GM12878 (cell line): ENCODE data around the gene GPR61. TPM values are rescaled to one million over a fixed set of nuclear protein-coding genes. Genes with fewer than 3 reads are reported as not detected.

Experiments used
- ATAC-seq: fragments of 200-7000 bp; cut with Tn5 transposase; 3 replicates; pipeline ENCODE4 v1.9.1; 2020; ENCODE audit warnings: mild to moderate bottlenecking, moderate library complexity
- BruUV-seq: library from RNA; stranded (reverse); fragments of 400-500 nt; replicated peaks from 2 replicates; lab custom pipeline; 2021; lab: Mats Ljungman, UMichigan
- CTCF ChIA-PET: fragments of 300-600 bp; sonication (Branson Sonifier 250); formaldehyde crosslinking; extraction: SDS; loops from one replicate; lab custom pipeline; 2021; ENCODE audit warnings: inconsistent platforms; lab: Yijun Ruan, JAX
- POLR2A ChIA-PET: fragments of 350-600 bp; formaldehyde crosslinking; extraction: SDS; loops from one replicate; lab custom pipeline; 2021; ENCODE audit warnings: inconsistent platforms; lab: Charles Lee
- RAD21 ChIA-PET: fragments of 300-600 bp; sonication (Branson Sonifier 250); formaldehyde crosslinking; loops from one replicate; lab custom pipeline; 2023; ENCODE audit warnings: antibody characterized with exemption; ENCODE audit not compliant: unreplicated experiment; lab: Charles Lee
- SMC1A ChIA-PET: fragments of 300-600 bp; sonication (Branson Sonifier 250); formaldehyde crosslinking; loops from one replicate; lab custom pipeline; 2023; ENCODE audit not compliant: unreplicated experiment, uncharacterized antibody; lab: Charles Lee
- DNase-seq: peaks from one replicate; pipeline ENCODE4 v3.0.0-alpha.2; 2011; ENCODE audit warnings: low read depth, low spot score
- FAIRE-seq: peaks from 3 replicates; lab custom pipeline; 2011; peaks lifted over from hg19 to GRCh38; lab: Jason Lieb, UNC
- H2AFZ ChIP-seq: 2 replicates; pipeline ENCODE4 v1.6.0; 2011; ENCODE audit warnings: low read depth, low read length, control low read depth; ENCODE audit not compliant: control insufficient read depth
- H3K27ac ChIP-seq: 2 replicates; pipeline ENCODE4 v1.5.1; 2011; ENCODE audit warnings: control low read depth; ENCODE audit not compliant: control insufficient read depth, insufficient read depth
- H3K27me3 ChIP-seq, 2 experiments: replicated peaks in 1 of 2; 2 replicates each; pipeline versions ENCODE4 v1.6.0 to v1.6.1; 2011; ENCODE audit warnings: low read length in 1 of 2; ENCODE audit not compliant: control insufficient read depth in 2 of 2, insufficient read depth in 2 of 2
- H3K36me3 ChIP-seq, 2 experiments: 2 replicates each; pipeline ENCODE4 v1.5.1; 2011; ENCODE audit warnings: low read length in 1 of 2; ENCODE audit not compliant: control insufficient read depth in 2 of 2, insufficient read depth in 2 of 2
- H3K4me1 ChIP-seq: 2 replicates; pipeline ENCODE4 v1.6.1; 2011; ENCODE audit warnings: mild to moderate bottlenecking, low read length, moderate library complexity, mixed read lengths; ENCODE audit not compliant: control insufficient read depth, insufficient read depth
- H3K4me2 ChIP-seq: 2 replicates; pipeline ENCODE4 v1.6.0; 2011; ENCODE audit warnings: control low read depth; ENCODE audit not compliant: control insufficient read depth, insufficient read depth
- H3K4me3 ChIP-seq: fragments of 200-600 bp; sonication (generic); 2 replicates; pipeline ENCODE4 v1.5.1; 2016
- H3K79me2 ChIP-seq: 2 replicates; pipeline ENCODE4 v1.6.0; 2011; ENCODE audit warnings: low read length; ENCODE audit not compliant: control insufficient read depth, insufficient read depth
- H3K9ac ChIP-seq: 2 replicates; pipeline ENCODE4 v1.8.0; 2011; ENCODE audit warnings: low read length, control low read depth, mixed read lengths; ENCODE audit not compliant: control insufficient read depth, insufficient read depth
- H3K9me3 ChIP-seq: replicated peaks from 3 replicates; pipeline ENCODE4 v1.5.1; 2011; ENCODE audit warnings: mild to moderate bottlenecking, low read length; ENCODE audit not compliant: control insufficient read depth, insufficient read depth
- H4K20me1 ChIP-seq: 2 replicates; pipeline ENCODE4 v1.6.0; 2011; ENCODE audit not compliant: control insufficient read depth, insufficient read depth
- CREM ChIP-seq: IDR thresholded peaks from 2 replicates; pipeline ENCODE4 v1.6.1; 2014; ENCODE audit warnings: antibody characterized with exemption, low read depth
- EP300 ChIP-seq, 2 experiments: fragments of 150-350 bp in 1 of 2; IDR thresholded peaks; 2 replicates each; pipeline ENCODE4 v1.6.1; 2011 to 2012; ENCODE audit warnings: low read depth in 2 of 2, low read length in 2 of 2, borderline replicate concordance in 1 of 2, improper control_type of control experiment in 1 of 2, inconsistent platforms in 1 of 2; ENCODE audit not compliant: control insufficient read depth in 1 of 2
- KLF5 ChIP-seq: fragments of 450-650 bp; IDR thresholded peaks from 2 replicates; pipeline ENCODE4 v1.6.1; 2014; ENCODE audit warnings: mild to moderate bottlenecking; ENCODE audit not compliant: partially characterized antibody
- MEF2B ChIP-seq: fragments of 450-650 bp; IDR thresholded peaks from 2 replicates; pipeline ENCODE4 v1.6.1; 2018; ENCODE audit warnings: mild to moderate bottlenecking, moderate library complexity; ENCODE audit not compliant: partially characterized antibody, poor library complexity, severe bottlenecking
- MXI1 ChIP-seq: fragments of 150-350 bp; IDR thresholded peaks from 2 replicates; pipeline ENCODE4 v1.6.1; 2011; ENCODE audit warnings: low read depth, mild to moderate bottlenecking, inconsistent platforms, low read length, improper control_type of control experiment
- PAX8 ChIP-seq: fragments of 450-650 bp; IDR thresholded peaks from 2 replicates; pipeline ENCODE4 v1.6.1; 2017; ENCODE audit warnings: mild to moderate bottlenecking, moderate library complexity
- SPI1 ChIP-seq: IDR thresholded peaks from 2 replicates; pipeline ENCODE4 v1.6.1; 2011; ENCODE audit warnings: low read depth, mild to moderate bottlenecking, low read length, moderate library complexity, borderline replicate concordance; ENCODE audit not compliant: insufficient read depth
- SUZ12 ChIP-seq: fragments of 200-600 bp; sonication (generic); IDR thresholded peaks from one replicate; pipeline ENCODE4 v1.6.1; 2018; ENCODE audit warnings: antibody characterized with exemption, mild to moderate bottlenecking; ENCODE audit not compliant: unreplicated experiment
- TCF12 ChIP-seq: IDR thresholded peaks from 2 replicates; pipeline ENCODE4 v1.6.1; 2011; ENCODE audit warnings: low read depth, mild to moderate bottlenecking, low read length
- in situ Hi-C: fragments of 300-500 bp; cut with MboI; formaldehyde crosslinking; loops from 9 replicates; pipeline ENCODE4 v1.14.3; 2018; ENCODE audit warnings: mixed read lengths
- intact Hi-C: fragments of 100-400 bp; cut with micrococcal nuclease; formaldehyde crosslinking; loops from one replicate; pipeline ENCODE4 v1.14.2; 2022; ENCODE audit not compliant: unreplicated experiment
- polyA plus RNA-seq, 11 experiments: library from polyadenylated mRNA; depleted of rRNA in 4 of 11; unstranded in 6 of 11; stranded (reverse) in 5 of 11; fragments of >200 nt; fragmentation: Nextera tagmentation in 4 of 11; fragmentation: Illumina TruSeq in 1 of 11; extraction: Ambion mirVana in 4 of 11; extraction: Trizol in 1 of 11; gene quantifications; 1 replicate in 1 of 11; 2 replicates in 10 of 11; pipeline versions ENCODE4 v1.2.1 to v1.2.3, GENCODE V29; 2011 to 2016; ENCODE audit warnings: inconsistent platforms in 2 of 11, missing spikeins in 2 of 11, low read depth in 1 of 11
- total RNA-seq, 4 experiments: library from RNA; depleted of rRNA in 3 of 4; stranded (reverse); fragments of >200 nt in 3 of 4; fragmentation: Illumina TruSeq in 1 of 4; extraction: Trizol in 1 of 4; gene quantifications; 2 replicates each; pipeline versions ENCODE4 v1.2.1 to v1.2.3, GENCODE V29; 2013 to 2021
- TF ChIP-seq, protein P1 (sequence below): IDR thresholded peaks from 2 replicates; pipeline ENCODE4 v1.6.1; 2012; ENCODE audit warnings: low read depth, low read length, improper control_type of control experiment
- TF ChIP-seq, protein P2 (sequence below): IDR thresholded peaks from 2 replicates; pipeline ENCODE4 v1.6.1; 2011; ENCODE audit warnings: borderline replicate concordance, low read depth, mild to moderate bottlenecking, moderate library complexity, low read length; ENCODE audit not compliant: insufficient read depth, poor library complexity, severe bottlenecking
- TF ChIP-seq, protein P3 (sequence below): IDR thresholded peaks from 2 replicates; pipeline ENCODE4 v1.6.1; 2011; ENCODE audit warnings: low read depth, mild to moderate bottlenecking, low read length, moderate library complexity, borderline replicate concordance; ENCODE audit errors: extremely low read depth

GPR61 gene
- total and polyA plus RNA-seq, 10 of the 15 experiments (the other 5 are each of a cell fraction or from before 2014, with no cell fraction given): 0.19 to 1.1 (median 0.35) TPM; not detected in 2

DNA sequence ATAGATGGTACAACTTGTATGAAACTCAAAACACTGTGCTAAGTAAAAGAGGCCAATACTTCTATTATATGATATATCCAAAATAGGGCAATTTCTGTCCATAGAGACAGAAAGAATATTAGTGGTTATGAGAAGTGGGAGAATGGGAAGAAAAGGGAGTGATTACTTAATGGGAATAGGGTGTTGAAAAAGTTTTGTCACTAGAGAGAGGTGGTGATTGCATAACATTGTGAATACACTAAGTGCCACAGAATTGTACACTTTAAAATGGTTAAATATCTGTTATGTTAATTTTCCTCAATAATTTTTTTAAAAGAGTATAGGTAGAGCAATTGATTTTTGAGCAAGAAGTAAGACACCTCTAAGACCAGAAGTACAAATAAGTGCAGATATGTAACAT, 50.0 kb downstream of the GPR61 start:
- Histone ChIP-seq H3K9ac (no peak overlapping the region), H3K4me2 (no peak overlapping the region), H3K36me3 (peaks cover 3 to 6% of the 10 kb centered on the region in 2 experiments), H3K27ac (no peak overlapping the region), H3K27me3 (no peaks in the 10 kb centered on the region), H2AFZ (no peak overlapping the region), H3K79me2 (no peaks in the 10 kb centered on the region), H3K4me1 (no peaks in the 10 kb centered on the region), H4K20me1 (no peaks in the 10 kb centered on the region), H3K4me3 (no peak overlapping the region), H3K9me3 (no peaks in the 10 kb centered on the region)
- intact Hi-C loops: loop anchor here (5.0 kb wide), 1 partner anchor 242 kb away; no protein-coding TSS in a partner anchor
- SMC1A ChIA-PET: no interaction called here
- RAD21 ChIA-PET: no interaction called here
- TF ChIP-seq PAX8 (no peak), SPI1 (no peak)
- CTCF ChIA-PET: no interaction called here
- POLR2A ChIA-PET: interaction anchor here (0.8 kb wide), 1 partner anchor 41 kb away, joined by 6 read pairs; the partner anchor contains the start of gene GNAI3
- BruUV-seq: no TSS peak
- in situ Hi-C loops: no loop called here
- DNase-seq (no peak), FAIRE-seq (no peak), ATAC-seq (no peak)

DNA sequence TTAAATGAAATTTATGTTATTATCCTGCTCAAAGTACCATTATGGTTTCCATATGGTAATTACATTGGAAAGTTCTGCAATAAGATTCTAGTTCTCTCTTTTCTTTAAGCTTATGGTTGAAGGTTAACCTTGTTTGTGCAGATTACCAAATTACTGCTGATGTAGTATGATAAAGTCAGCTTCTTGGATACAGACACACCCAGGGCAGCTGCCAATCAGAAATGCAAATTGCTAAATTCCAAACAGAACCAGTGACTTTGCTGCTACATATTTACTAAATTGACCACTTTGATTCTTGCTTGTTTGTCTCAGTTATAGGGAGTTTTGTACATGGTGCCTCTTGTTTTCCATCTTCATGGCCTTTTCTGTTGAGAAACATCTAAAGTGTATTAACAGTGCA, 53.2 kb downstream of the GPR61 start:
- intact Hi-C loops: loop anchor here (5.0 kb wide), 1 partner anchor 246 kb away; no protein-coding TSS in a partner anchor
- no TSS peak for BruUV-seq
- POLR2A ChIA-PET: no interaction called here

More for the DNA sequence above, 53.2 kb downstream of the GPR61 start:
- no peak for FAIRE-seq
- Histone ChIP-seq H2AFZ (no peak overlapping the region), H3K36me3 (peaks cover 1 to 16% of the 10 kb centered on the region in 2 experiments), H3K9ac (no peak overlapping the region), H3K4me1 (no peaks in the 10 kb centered on the region), H3K79me2 (no peaks in the 10 kb centered on the region), H3K4me2 (no peak overlapping the region), H4K20me1 (no peaks in the 10 kb centered on the region), H3K4me3 (no peak overlapping the region), H3K9me3 (no peaks in the 10 kb centered on the region), H3K27me3 (no peaks in the 10 kb centered on the region), H3K27ac (no peak overlapping the region)
- ATAC-seq: no peak
- ChIA-PET CTCF (interaction anchor here (1.7 kb wide), 1 partner anchor 12 kb away, joined by 3 read pairs; no protein-coding TSS in a partner anchor), SMC1A (no interaction called here), RAD21 (no interaction called here)
- DNase-seq: no peak
- TF ChIP-seq EP300 (IDR thresholded peaks at IDR 0.05; ENCODE audit: borderline replicate concordance in 1 of 2, control insufficient read depth in 1 of 2, low read depth in 2 of 2, low read length in 2 of 2) (no peak), KLF5 (no peak), CREM (no peak), MEF2B (no peak), TCF12 (no peak), MXI1 (no peak), SUZ12 (no peak)
- TF ChIP-seq, protein P1, sequence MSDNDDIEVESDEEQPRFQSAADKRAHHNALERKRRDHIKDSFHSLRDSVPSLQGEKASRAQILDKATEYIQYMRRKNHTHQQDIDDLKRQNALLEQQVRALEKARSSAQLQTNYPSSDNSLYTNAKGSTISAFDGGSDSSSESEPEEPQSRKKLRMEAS: no peak
- TF ChIP-seq, protein P2, sequence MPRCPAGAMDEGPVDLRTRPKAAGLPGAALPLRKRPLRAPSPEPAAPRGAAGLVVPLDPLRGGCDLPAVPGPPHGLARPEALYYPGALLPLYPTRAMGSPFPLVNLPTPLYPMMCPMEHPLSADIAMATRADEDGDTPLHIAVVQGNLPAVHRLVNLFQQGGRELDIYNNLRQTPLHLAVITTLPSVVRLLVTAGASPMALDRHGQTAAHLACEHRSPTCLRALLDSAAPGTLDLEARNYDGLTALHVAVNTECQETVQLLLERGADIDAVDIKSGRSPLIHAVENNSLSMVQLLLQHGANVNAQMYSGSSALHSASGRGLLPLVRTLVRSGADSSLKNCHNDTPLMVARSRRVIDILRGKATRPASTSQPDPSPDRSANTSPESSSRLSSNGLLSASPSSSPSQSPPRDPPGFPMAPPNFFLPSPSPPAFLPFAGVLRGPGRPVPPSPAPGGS: no peak
- TF ChIP-seq, protein P3, sequence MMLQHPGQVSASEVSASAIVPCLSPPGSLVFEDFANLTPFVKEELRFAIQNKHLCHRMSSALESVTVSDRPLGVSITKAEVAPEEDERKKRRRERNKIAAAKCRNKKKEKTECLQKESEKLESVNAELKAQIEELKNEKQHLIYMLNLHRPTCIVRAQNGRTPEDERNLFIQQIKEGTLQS: no peak
- in situ Hi-C loops: no loop called here
